NCI-H446 (cell line): Measurements from ENCODE around the gene MTCL1.

ENCODE experiments used
- DNase-seq, 2 experiments: peaks; one replicate each; lab custom pipeline; 2025; lab: John Stamatoyannopoulos, UW

The MTCL1 gene

DNA sequence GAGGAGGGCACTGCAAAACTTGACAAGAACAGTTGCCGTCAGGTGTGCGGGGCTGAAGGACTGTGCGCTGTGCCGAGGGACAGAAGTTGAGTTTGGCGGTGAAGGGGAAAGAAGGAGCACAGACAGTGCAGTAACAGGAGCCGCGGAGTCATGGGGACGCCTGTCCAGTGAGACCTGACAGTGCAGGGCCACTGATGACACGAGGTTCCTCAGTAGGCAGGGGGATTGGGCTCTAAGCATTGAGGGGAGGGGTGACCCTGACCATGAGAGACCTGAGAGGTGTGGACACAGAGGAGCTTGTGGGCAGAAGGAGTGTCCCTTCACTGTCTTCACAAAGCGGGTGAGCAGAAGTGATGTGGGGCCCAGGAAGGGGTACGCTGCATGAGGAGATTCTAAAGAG lies 104.8 kb downstream of the MTCL1 start:
- DNase-seq: no peak

DNA sequence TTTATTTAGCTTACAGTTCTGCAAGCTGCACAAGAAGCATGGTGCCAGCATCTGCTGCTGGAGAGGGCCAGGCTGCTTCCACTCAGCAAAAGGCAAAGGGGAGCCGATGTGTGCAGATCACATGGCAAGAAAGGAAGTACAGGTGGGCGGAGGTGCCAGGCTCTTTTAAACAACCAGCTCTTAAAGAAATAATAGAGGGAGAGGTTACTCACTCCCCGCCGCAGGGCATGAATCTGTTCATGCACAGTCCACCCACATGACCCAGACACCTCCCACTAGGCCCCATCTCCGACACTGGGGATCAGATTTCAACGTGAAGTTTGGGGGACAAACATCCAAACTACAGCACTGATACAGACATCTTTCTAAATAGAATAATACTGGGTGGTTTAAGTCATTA lies 105.8 kb downstream of the MTCL1 start:
- DNase-seq: no peak

GRCh38 chr18:8812631-8813030 lies 107.3 kb downstream of the MTCL1 start:
- no peak for DNase-seq

DNA sequence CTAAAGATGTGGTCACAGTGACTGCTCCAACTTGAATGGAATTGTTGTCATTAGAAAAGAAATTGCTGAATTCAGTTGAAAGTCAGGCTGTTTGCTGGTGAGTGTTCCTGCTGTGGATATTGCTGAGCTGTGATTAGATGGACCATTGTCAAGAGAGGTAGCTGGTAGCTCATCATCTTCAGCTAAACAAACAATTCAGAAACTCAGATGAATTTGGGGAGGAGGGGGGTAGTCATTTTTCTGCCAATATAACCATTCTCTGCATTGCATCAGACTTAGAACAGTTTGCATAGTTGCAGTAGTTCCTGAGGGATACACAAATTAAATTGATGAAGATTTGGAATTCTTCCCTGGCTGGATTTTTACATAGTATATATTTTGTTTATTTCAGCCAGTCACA lies 108.3 kb downstream of the MTCL1 start:
- no peak for DNase-seq

- DNase-seq: no peak
These were observed 108.8 kb downstream of the MTCL1 start for GRCh38 chr18:8814206-8814605.

- DNase-seq: no peak
These were observed 110.9 kb downstream of the MTCL1 start for GRCh38 chr18:8816220-8816619.

DNA sequence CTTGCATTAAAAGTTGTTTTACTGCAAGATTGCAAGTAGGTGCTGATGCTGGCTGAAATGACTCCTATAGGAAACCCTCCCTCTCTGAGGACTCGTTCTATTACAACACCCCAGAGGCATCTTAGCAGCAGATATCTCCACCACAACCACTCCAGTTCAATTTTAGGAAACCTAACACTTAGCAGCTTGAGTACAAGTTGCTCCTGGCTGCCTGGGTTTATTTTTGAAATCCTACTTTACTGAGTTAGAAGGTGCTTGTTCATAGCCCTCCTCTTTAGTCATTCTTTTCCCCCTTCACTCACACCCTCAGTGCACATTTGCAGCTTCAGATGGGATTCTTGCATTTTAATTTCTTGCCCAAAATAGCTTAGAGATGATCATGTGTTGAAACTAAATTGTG lies 111.5 kb downstream of the MTCL1 start:
- no peak for DNase-seq

GRCh38 chr18:8818982-8819381 lies 113.6 kb downstream of the MTCL1 start:
- DNase-seq: no peak

- DNase-seq: no peak
These were observed 115.2 kb downstream of the MTCL1 start for GRCh38 chr18:8820396-8821082.

GRCh38 chr18:8821083-8821465 lies 115.7 kb downstream of the MTCL1 start:
- no peak for DNase-seq

- no peak for DNase-seq
These were observed 116.2 kb downstream of the MTCL1 start for GRCh38 chr18:8821531-8821930.

DNA sequence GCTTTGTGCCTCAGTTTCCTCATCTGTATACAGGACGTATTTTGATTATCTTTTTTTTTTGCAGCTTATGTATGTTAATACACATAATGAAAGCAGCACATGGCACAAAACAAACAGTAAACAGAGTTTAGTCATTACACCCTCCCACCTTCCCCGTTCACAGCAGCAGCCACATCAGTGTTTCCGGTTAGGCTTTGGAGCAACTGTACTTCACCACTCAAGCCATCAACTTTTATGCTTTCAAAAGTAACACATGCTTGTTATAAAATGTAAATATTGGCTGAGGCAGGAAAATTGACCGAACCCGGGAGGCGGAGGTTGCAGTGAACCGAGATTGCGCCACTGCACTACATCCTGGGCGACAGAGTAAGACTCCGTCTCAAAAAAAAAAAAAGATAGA lies 117.3 kb downstream of the MTCL1 start:
- DNase-seq: no peak

DNA sequence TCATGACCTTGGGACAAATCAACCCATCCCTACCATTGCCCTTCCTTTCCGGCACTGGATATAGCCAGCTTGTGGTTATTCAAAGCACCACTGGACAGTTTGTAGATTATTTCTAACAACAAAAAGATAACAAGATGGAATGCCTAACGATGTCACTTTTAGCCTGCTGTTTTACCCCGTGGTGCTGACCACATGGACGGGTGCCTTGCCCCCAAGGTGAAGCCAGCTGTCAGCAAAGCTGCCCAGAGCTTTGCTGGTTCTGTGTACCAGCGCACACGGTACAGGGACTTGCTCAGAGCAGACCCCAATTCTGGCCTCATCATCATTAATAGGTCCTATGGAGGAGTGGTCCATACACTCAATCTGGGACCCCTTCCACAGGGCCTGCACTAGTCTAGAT lies 118.2 kb downstream of the MTCL1 start:
- no peak for DNase-seq

DNA sequence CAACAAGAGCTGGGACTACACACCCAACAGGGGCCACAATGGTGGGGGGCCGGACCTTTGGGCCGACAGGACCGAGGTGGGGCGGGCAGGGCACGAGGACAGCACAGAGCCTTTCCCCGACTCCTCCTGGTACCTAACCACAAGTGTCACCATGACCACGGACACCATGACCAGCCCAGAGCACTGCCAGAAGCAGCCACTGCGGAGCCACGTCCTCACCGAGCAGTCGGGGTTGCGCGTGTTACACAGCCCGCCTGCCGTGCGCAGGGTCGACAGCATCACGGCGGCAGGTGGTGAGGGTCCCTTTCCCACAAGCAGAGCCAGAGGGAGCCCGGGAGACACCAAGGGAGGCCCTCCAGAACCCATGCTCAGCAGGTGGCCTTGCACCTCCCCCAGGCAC lies 119.5 kb downstream of the MTCL1 start:
- DNase-seq: no peak

DNA sequence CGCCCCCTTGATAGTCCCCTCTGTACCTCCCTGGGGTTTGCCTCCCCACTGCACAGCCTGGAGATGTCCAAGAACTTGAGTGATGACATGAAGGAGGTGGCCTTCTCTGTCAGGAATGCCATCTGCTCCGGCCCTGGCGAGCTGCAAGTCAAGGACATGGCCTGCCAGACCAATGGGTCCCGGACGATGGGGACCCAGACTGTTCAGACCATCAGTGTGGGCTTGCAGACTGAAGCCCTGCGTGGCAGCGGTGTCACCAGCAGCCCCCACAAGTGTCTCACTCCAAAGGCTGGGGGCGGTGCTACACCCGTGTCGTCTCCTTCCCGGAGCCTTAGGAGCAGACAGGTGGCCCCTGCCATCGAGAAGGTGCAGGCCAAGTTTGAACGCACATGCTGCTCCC lies 119.9 kb downstream of the MTCL1 start:
- DNase-seq: no peak

DNA sequence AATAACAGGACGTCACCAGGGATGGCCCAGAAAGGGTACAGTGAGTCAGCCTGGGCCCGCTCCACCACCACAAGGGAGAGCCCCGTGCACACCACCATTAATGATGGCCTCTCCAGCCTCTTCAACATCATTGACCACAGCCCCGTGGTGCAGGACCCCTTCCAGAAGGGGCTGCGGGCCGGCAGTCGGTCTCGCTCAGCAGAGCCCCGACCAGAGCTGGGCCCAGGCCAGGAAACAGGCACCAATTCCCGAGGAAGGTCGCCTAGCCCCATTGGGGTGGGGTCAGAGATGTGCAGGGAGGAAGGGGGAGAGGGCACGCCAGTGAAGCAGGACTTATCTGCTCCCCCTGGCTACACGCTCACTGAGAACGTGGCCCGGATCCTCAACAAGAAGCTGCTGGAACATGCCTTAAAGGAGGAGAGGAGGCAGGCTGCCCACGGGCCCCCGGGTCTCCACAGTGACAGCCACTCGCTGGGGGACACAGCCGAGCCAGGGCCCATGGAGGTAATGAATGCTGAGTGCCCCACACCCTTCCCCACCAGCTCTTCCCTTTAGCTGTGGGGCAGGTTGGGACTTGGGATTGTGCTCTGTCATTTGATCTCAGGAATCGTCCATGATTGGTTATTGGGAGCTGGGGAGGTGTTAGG lies 120.5 kb downstream of the MTCL1 start:
- DNase-seq: no peak

DNA sequence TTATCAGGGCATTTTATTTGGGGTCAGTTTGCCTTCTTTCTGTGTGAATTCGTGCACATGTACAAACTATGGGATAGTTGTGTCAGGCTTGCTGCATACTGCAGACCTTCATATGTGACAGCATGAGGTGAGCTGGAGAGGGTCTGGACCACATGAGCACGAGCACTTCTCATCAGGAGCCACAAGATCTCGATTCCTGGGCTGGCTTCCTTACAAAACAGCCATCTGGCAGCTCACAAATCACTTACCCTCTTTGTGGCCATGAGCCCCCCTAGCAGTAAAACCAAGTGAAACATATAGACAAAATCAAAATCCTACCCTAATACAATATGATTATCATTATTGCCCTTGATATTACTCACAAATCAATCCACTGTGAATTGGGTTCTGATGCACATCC lies 121.2 kb downstream of the MTCL1 start:
- DNase-seq: peak in 1 of 2 experiments; percentile 4

GRCh38 chr18:8826971-8827370 lies 121.6 kb downstream of the MTCL1 start:
- no peak for DNase-seq

GRCh38 chr18:8828300-8828699 lies 122.9 kb downstream of the MTCL1 start:
- DNase-seq: no peak

DNA sequence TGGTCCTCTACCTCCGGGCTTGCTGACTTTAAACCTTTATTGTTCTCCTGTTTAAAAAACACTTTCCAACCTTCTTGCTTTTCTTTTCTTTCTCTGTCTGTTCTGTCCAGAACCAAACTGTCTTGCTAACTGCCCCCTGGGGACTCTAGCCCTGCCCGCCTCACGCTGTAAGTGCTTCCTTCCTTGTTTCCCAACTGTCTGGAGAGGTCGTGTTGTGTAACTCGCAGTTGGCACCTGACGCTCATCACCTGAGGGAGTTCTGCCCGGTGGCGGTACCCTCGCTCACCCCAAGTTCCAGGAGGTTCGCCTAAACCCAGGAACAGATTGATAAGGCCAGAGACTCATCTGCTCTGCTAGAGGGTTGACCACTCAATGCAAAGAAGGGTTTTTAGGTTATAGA lies 123.4 kb downstream of the MTCL1 start:
- DNase-seq: no peak

DNA sequence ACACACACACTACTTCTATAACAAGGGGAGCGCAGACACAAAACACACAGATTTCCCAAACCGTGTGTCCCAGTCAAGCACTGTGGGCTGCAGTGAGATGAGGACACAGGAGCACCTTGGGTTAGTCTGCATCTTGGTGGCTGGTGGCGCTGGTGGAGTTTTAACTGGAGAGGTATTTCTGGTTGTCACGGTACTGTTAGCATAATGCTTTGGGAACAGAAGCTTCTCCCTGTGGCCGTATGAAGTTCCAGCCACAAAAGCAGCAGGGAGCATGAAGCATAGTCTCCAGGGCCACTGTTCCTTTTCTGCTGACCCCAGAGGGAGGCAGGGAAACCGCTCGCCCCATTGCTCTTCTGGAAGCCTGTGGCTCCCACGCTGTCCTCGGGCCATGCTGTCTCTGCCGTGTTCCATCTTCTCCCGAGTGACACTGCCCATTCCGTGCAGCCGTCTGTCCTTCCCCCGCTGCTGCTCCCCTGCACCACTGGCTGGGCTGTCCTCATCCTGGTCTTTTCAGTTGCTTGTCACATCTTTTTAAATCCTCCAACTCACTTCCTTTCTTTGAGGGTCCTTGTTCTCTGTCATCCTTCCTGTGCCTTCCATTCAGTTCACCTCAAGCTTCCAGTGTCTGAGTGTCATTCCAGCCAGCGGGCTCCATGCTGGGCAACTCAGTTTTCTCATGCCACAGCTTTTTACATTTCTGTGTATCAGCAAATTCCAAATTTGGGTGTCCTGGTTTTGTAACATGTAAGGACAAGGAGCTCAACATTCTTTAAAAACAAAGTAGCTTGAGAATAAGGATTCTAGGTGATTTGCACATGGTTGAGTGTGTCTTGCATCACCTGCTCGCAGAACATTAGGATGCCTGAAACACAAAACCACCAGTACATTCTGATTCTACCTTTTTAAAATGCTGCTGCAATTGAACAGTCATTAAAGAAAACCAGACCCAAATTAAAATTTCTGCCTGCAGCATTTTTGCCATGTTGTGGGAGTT lies 125.0 kb downstream of the MTCL1 start:
- DNase-seq: no peak

GRCh38 chr18:8831112-8831511 lies 125.8 kb downstream of the MTCL1 start:
- no peak for DNase-seq

GRCh38 chr18:8831531-8831930 lies 126.2 kb downstream of the MTCL1 start:
- no peak for DNase-seq
